ENCODE measurements around the gene TTC24.
"Not testable (repeated sequence)": the region's sequence is repeated elsewhere in the genome, so short reads cannot be mapped to it uniquely, and the experiment has no call there.

The TTC24 gene

DNA sequence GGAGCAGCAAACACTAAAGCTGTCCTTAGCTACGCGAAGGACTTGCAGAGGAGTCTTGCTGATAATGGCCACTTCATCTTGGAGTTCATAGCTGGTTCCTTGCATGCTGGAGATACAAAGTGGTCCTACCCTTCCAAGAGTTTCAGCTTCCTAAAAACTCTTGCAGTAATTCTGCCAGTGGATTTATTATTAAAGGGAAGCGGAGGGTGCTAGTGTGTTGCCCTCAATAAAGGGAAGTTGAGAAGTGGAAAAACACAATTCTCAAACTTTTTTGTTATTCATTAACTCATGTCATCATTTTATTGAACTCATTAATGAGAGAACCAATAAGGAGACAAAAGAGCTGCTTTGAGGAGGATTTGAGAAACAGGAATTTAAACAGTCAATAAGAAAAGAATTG is 33.1 kb downstream of the TTC24 start:
- DNase-seq: no peak

DNA sequence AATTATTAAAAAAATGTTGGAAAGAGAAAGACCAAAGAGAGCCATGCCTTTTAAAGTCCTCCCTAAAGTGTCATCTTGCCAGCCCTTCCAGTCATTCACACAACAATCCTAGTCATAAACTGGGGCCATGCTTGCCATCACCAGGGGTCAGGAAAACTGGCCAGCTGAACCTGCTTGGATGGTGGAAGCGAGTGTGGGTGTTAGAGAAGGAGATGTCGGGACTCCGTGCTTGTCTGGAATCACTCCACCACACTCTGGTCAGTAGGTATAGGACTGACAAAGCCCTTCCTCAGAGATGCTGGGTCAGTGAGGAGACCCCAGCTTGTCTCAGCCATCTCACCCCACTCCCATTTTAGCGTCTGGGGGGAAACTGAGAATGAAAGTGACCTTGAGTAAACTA is 36.4 kb downstream of the TTC24 start:
- DNase-seq: no peak

DNA sequence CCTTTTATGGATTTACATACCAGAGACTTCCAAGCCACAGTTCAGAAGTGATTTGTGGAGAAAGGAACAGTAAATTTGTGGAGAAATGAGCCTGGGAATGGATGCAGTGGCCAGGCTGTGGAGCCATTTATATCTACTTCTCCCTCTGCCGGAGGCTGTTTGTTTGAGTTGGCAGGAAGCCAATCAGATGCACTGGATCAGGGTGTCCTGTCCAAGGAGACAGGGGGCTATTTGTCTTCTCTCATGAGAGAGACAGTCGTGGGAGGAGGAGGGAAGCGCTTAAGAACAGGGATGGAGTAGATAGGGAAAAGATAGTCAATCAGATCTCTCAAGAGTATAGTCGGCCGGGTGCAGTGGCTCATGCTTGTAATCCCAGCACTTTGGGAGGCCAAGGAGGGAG is 36.9 kb downstream of the TTC24 start:
- no peak for DNase-seq

DNA sequence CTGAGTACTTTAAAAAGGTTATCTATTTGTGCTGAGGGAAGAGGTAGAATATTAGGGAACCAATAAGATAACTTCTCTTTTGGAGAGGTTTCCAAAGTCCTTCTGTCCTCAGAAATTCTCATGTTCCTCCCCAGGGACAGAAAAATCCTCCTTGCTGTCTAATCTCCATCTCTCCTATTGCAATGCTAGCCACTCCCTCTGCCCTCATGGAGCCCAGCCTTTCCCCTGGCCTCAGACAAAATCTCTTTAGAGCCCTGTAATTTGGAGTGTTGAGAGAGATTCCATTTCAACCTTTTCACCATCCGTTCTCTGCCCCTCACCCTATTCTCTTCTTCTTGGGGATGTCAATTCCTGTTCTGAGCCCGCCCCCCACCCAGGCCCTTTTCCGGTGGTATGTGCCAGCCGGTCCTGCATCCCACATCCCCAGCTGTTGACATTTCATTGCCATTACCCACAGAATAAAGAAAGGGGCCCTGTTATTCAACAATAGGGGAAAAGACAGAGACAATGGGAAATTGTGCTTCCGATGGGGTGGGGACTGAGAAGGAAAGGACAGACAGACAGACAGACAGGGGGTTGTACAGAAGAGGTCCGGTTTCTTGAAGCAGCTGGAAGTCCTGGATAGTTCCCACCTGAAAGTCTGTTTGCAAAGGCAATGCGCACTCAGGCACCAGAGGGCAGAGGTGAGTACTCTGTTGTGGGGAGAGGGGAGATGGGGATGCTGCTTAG is 39.5 kb downstream of the TTC24 start, which contains the start of gene HAPLN2:
Gene HAPLN2, plus strand, starts transcription at position 563 of the 729 bp plus-strand sequence. CDS start 4,076 bp downstream, outside the sequence.
- no peak for DNase-seq

DNA sequence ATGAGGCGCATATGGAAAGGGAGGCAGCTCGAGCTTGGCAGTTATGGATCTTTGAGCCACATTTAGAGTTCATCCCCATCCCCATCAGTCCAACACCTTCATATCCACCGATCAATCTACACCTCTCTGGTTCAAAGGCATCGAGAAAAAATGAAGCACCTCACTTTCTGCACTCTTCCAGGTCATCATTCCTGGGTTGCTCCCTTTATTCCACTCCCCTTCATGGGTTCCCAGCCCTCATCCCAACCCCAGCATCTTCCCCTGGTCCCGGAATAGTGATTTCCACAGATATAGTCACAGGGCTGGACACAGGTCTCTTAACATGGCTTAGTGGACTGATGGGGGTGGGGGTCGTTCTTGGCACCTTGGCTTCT is 40.0 kb downstream of the TTC24 start:
- no peak for DNase-seq

DNA sequence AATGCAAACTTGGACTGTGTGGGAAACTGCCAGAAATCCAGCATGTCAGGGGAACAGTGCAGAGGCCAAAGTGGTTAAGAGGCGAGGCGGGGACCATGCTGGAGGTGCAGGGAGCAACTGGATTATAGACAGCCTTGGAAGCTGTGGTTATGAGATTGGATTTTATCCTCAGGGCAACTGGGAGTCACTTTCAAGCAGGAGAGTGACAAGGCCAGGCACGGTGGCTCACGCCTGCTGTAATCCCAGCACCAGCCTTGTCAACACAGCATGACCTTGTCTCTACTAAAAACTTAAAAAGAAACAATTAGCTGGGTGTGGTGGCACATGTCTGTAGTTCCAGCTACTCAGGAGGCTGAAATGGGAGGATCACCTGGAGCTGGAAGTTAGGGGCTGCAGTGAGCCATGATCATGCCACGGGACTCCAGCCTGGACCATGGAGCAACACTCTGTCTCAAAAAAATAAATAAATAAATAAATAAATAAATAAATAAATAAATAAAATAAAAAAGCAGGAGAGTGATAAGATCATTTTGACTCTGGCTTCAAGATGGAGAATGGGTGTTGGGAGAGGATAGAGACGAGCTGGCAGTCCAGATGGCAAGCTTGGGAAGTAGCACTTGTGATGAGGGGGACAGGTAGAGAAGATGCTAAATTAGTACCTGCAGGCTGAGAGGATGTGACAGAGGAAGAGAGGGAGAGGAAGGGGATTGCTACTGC is 43.2 kb downstream of the TTC24 start:
- no peak for DNase-seq

DNA sequence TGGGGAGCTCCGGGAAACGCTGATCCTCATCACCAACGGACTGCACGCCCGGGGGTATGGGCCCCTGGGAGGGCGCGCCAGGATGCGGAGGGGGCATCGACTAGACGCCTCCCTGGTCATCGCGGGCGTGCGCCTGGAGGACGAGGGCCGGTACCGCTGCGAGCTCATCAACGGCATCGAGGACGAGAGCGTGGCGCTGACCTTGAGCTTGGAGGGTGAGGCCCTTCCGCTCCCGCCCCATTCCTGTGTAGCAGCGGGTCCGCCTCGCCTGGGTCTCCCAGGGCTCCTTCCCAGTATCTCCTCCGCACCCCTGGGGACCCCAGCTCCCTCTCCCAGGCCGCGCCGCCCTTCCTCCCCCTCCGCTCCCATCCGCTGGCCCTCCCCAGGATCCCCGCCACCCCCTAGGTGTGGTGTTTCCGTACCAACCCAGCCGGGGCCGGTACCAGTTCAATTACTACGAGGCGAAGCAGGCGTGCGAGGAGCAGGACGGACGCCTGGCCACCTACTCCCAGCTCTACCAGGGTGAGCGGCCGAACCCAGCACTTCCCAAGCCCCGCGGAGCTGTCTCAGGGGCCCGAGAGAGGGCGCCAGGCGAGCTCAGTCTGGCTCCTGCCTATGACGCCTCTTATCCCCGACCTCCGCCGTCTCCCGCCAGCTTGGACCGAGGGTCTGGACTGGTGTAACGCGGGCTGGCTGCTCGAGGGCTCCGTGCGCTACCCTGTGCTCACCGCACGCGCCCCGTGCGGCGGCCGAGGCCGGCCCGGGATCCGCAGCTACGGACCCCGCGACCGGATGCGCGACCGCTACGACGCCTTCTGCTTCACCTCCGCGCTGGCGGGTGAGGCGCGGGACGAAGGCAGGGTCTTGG is 44.7 kb downstream of the TTC24 start:
- DNase-seq: no peak

DNA sequence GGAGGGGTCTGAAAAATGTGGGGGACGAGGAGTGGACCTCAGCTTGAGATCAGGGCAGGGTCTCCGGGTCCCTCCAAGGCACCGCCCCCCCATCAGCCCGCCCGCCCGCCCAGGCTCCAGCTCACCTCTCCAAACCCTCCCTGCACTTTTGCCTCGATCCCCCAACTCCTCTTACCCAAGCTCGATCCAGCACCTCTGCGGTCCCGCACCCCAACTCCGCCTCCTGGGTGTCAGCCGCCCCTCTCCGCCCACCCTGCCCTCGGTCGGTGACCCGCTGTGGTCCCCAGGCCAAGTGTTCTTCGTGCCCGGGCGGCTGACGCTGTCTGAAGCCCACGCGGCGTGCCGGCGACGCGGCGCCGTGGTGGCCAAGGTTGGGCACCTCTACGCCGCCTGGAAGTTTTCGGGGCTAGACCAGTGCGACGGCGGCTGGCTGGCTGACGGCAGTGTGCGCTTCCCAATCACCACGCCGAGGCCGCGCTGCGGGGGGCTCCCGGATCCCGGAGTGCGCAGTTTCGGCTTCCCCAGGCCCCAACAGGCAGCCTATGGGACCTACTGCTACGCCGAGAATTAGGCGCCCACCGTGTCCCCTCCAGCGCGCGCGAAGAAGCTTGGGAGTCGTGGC is 45.4 kb downstream of the TTC24 start:
- DNase-seq: no peak

DNA sequence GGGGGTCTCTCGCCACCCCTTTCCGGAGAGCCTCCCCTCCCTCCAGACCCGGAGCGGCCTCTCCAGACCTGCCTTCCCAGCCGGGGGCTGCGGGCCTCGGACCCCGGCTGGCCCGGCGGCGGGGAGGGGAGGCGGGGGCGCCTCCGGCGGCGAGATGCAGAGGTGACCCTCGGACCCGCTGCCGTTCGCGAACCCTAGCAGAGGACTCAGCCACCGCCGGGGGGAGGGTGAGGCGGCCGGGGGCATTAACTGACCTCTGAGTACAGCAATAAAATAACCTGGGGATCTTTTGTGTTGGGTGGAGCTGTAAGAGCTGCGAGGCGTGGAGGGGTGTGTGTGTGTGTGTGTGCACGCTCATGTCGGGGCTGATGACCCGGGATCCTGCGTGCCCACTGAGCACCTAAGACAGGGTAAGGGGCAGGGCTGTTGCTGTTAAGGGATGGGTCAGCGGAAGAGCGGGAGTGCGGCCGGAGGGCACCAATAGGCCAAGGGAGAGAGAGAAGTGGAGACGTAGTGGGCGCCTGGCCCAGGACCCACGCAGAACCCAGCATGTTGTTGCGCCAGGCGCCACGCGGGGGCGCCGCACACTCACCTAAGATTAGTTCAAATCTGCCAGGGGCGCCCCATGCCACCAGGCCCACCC is 46.0 kb downstream of the TTC24 start:
- no peak for DNase-seq

DNA sequence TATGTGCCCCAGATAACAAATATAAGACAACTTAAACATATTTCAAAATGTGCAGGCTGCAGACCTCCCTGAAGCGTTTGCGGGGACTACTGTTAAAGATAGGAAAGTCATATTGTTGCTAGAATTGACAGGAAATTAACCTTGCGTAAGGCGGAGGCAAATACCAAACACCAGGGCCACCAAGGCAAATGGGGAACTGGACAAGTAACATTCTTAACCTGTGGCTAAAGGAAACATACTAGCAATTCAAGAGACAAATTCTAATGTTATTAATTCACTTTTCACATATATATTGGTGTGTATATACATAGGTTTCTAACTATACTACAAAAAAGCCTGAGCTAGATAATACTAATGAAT is 46.5 kb downstream of the TTC24 start:
- DNase-seq: no peak

DNA sequence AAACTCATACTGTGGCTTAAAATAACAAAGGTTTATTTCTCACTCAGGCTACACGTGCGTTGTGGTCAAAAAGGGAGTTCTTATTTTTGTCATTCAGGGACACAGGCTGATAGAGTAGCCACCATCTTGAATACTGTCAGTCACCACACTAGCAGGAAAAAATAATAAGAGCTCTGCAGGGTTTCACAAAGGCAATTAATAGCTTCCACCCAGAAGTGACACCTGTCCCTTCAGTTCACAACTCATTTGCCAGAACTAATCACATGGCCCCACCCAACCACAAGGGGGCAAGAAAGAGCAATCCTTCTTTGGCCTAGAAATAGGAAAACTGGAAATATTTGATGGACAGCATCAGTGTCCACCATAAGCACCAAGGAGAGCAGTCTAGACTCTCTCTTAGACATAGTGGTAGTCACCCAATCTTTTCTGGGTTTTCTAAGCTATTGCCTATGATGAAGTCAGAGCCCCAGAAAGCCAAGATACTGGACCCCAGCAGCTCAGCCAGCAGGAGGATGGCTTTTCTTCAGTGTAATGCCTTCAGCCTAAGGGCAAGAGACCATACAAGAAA is 47.9 kb downstream of the TTC24 start:
- no peak for DNase-seq

DNA sequence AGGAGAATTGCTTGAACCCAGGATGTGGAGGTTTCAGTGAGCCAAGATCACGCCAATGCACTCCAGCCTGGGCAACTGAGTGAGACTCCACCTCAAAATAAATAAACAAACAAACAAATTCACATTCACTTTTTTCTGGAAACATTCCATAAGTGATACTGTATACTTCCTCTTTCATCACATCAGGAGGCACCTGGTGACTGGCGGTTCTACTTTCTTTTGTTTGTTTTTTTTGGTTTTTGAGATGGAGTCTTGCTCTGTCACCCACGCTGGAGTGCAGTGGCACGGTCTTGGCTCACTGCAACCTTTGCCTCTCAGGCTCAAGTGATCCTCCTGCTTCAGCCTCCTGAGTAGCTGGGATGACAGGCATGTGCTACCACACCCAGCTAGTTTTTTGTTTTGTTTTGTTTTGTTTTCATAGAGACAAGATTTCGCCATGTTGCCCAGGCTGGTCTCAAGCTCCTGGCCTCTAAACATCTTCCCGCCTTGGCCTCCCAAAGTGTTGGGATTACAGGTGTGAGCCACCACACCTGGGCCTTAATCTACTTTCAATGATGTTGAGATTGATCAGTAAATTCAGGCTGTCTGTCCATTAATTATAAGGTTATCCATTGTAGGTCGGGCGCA is 50.4 kb downstream of the TTC24 start:
- no peak for DNase-seq

DNA sequence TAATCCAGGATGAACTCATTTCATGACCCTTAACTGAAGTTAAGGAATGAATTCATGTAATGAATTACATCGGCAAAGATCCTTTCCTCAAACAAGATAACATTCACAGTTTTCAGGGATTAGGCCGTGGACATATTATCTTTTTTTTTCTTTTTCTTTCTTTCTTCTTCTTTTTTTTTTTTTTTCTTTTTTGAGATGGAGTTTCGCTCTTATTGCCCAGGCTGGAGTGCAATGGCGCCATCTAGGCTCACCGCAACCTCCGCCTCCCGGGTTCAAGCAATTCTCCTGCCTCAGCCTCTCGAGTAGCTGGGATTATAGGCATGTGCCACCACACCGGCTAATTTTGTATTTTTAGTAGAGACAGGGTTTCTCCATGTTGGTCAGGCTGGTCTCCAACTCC is 51.6 kb downstream of the TTC24 start:
- DNase-seq: not testable (repeated sequence)

DNA sequence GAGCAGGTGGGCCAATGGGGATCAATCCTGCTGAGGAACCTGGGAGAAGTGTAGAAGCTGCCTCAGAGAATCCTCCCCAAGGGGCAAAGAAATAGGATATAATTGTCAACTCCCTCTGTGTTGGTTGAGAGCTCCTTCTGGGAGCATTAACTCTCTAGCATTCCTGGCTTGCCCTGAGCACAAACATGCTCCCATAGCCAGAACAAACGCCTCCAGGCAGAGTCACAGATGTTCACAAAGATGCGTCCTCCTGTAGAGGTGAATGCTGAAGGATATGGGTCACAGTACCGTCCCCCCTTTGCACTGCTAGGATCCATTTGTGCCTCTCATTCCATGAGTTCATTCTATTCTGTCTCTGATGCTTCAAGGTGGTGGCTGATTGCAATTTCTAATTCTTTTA is 52.8 kb downstream of the TTC24 start:
- no peak for DNase-seq
